Activated CD8-positive, alpha-beta memory T cell treated with anti-CD3 and anti-CD28 coated beads for 24 hours (primary cell): Measurements from ENCODE around the gene PCDHGA10.

Source experiments
- DNase-seq: peaks from one replicate; pipeline ENCODE4 v3.0.0-alpha.2; 2020

Gene PCDHGA10

GRCh38 chr5:141412854-141413539 is at the start of gene PCDHGA10:
Gene PCDHGA10, plus strand, starts transcription at chr5:141412987. Its CDS starts 189 bp downstream, at chr5:141413176.
- DNase-seq, result peak; percentile 70

- no peak for DNase-seq
Measured at GRCh38 chr5:141363952-141364660, 48.7 kb upstream of the PCDHGA10 start, which contains the start of gene PCDHGA5. Gene PCDHGA5, plus strand, starts transcription at chr5:141364162. Its CDS starts 169 bp downstream, at chr5:141364331.

- DNase-seq, result no peak
Measured at GRCh38 chr5:141366016-141366896, 46.5 kb upstream of the PCDHGA10 start.

- peak; percentile 55 for DNase-seq
Measured at GRCh38 chr5:141369994-141370848, 42.6 kb upstream of the PCDHGA10 start, which contains the start of gene PCDHGB3. Gene PCDHGB3, plus strand, starts transcription at chr5:141370242. Its CDS starts 153 bp downstream, at chr5:141370395.

GRCh38 chr5:141371572-141372475 is 41.0 kb upstream of the PCDHGA10 start:
- DNase-seq, result no peak

- DNase-seq, result peak; percentile 40
Measured at GRCh38 chr5:141373673-141374317, 39.0 kb upstream of the PCDHGA10 start, which contains the start of gene PCDHGA6. Gene PCDHGA6, plus strand, starts transcription at chr5:141373891. Its CDS starts 193 bp downstream, at chr5:141374084.

GRCh38 chr5:141374627-141375026 is 38.2 kb upstream of the PCDHGA10 start:
- DNase-seq, result no peak

GRCh38 chr5:141375444-141376155 is 37.2 kb upstream of the PCDHGA10 start:
- DNase-seq, result peak; percentile 30

GRCh38 chr5:141382469-141383294 is 30.1 kb upstream of the PCDHGA10 start, which contains the start of gene PCDHGA7:
Gene PCDHGA7, plus strand, starts transcription at chr5:141382742. Its CDS starts 158 bp downstream, at chr5:141382900.
- DNase-seq, result no peak

- DNase-seq, result no peak
Measured at GRCh38 chr5:141383345-141383744, 29.4 kb upstream of the PCDHGA10 start.

- DNase-seq, result no peak
Measured at GRCh38 chr5:141384471-141385267, 28.1 kb upstream of the PCDHGA10 start.

GRCh38 chr5:141387557-141388311 is 25.1 kb upstream of the PCDHGA10 start, which contains the start of gene PCDHGB4:
Gene PCDHGB4, plus strand, starts transcription at chr5:141387698. Its CDS starts 187 bp downstream, at chr5:141387885.
- DNase-seq, result peak; percentile 55

- DNase-seq, result no peak
Measured at GRCh38 chr5:141388661-141389060, 24.1 kb upstream of the PCDHGA10 start.

GRCh38 chr5:141389153-141390042 is 23.4 kb upstream of the PCDHGA10 start:
- peak; percentile 40 for DNase-seq

GRCh38 chr5:141392429-141393198 is 20.2 kb upstream of the PCDHGA10 start, which contains the start of gene PCDHGA8:
Gene PCDHGA8, plus strand, starts transcription at chr5:141392633. Its CDS starts 181 bp downstream, at chr5:141392814.
- peak; percentile 33 for DNase-seq
